Measurements from ENCODE around the gene NCLN.

The NCLN gene

GRCh38 chr19:3142781-3143337 is 42.9 kb upstream of the NCLN start:
- TF ChIP-seq CTCF (conservative IDR thresholded peaks at IDR 0.05), result no peak
- no peak overlapping the region for H3K27ac ChIP-seq

GRCh38 chr19:3145909-3146676 is 39.6 kb upstream of the NCLN start:
- no peak for TF ChIP-seq CTCF (conservative IDR thresholded peaks at IDR 0.05)
- no peak overlapping the region for H3K27ac ChIP-seq

- peak; percentile 54; the same call in 1 of the 2 replicates for TF ChIP-seq CTCF (conservative IDR thresholded peaks at IDR 0.05)
- H3K27ac ChIP-seq, result no peak overlapping the region
Measured at GRCh38 chr19:3146677-3147100, 39.0 kb upstream of the NCLN start.

GRCh38 chr19:3148503-3148902 is 37.2 kb upstream of the NCLN start:
- no peak for TF ChIP-seq CTCF (conservative IDR thresholded peaks at IDR 0.05)
- no peak overlapping the region for H3K27ac ChIP-seq

- no peak for TF ChIP-seq CTCF (conservative IDR thresholded peaks at IDR 0.05)
- no peak overlapping the region for H3K27ac ChIP-seq
Measured at GRCh38 chr19:3149089-3149488, 36.6 kb upstream of the NCLN start.

GRCh38 chr19:3149526-3150505 is 35.9 kb upstream of the NCLN start:
- TF ChIP-seq CTCF (conservative IDR thresholded peaks at IDR 0.05), result no peak
- no peak overlapping the region for H3K27ac ChIP-seq

Data from VCaP (cell line).